OCI-LY3 (cell line): Measurements from ENCODE around the gene IPCEF1.

Source experiments
- H2AFZ ChIP-seq: fragments of 200-600, 300-600 bp; shearing (Covaris generic); 2 replicates; pipeline ENCODE4 v1.6.0; 2014; ENCODE audit warnings: antibody characterized with exemption, low read depth, low read length
- H3K27ac ChIP-seq: fragments of 200-600, 300-600 bp; sonication (generic); 2 replicates; pipeline ENCODE4 v1.5.1; 2014; ENCODE audit warnings: mild to moderate bottlenecking, low read length, moderate library complexity, mixed read lengths
- H3K27me3 ChIP-seq: fragments of 200-600, 300-600 bp; sonication (generic); 2 replicates; pipeline ENCODE4 v1.6.1; 2014; ENCODE audit warnings: low read depth, low read length, mixed read lengths
- H3K36me3 ChIP-seq: fragments of 200-600, 300-600 bp; sonication (generic); replicated peaks from 2 replicates; pipeline ENCODE3; 2014; ENCODE audit warnings: low read depth, low read length, mixed read lengths
- H3K4me1 ChIP-seq: fragments of 300-600, 200-600 bp; sonication (generic); 2 replicates; pipeline ENCODE4 v1.6.1; 2014; ENCODE audit warnings: low read length, mixed read lengths
- H3K4me2 ChIP-seq: fragments of 200-600, 300-600 bp; sonication (generic); 2 replicates; pipeline ENCODE4 v1.6.1; 2014; ENCODE audit warnings: low read length, mixed read lengths
- H3K4me3 ChIP-seq: fragments of 300-600, 200-600 bp; sonication (generic); 2 replicates; pipeline ENCODE4 v1.5.1; 2014; ENCODE audit warnings: antibody characterized with exemption, mild to moderate bottlenecking, low read length, moderate library complexity
- H3K79me2 ChIP-seq: fragments of 300-600, 200-600 bp; shearing (Covaris generic); 2 replicates; pipeline ENCODE4 v1.6.1; 2014; ENCODE audit warnings: mild to moderate bottlenecking, low read length, mixed read lengths
- H3K9ac ChIP-seq: fragments of 300-600, 200-600 bp; shearing (Covaris generic); 2 replicates; pipeline ENCODE4 v1.6.0; 2014; ENCODE audit warnings: mild to moderate bottlenecking, low read length, moderate library complexity
- H3K9me3 ChIP-seq: fragments of 200-600, 300-600 bp; shearing (Covaris generic); 2 replicates; pipeline ENCODE4 v1.6.1; 2014; ENCODE audit warnings: low read length, mixed read lengths; ENCODE audit not compliant: insufficient read depth
- H4K20me1 ChIP-seq: fragments of 200-600, 300-600 bp; sonication (generic); 2 replicates; pipeline ENCODE4 v1.6.1; 2016; ENCODE audit warnings: low read length, mixed read lengths; ENCODE audit not compliant: insufficient read depth
- EZH2phosphoT487 ChIP-seq: fragments of 200-600 bp; shearing (Covaris generic); IDR thresholded peaks from 2 replicates; pipeline ENCODE4 v1.6.1; 2018; ENCODE audit warnings: antibody characterized with exemption, mixed run types, low read depth
- TF ChIP-seq, protein P1 (sequence below): fragments of 200-600, 300-600 bp; sonication (generic); IDR thresholded peaks from 2 replicates; pipeline ENCODE4 v1.5.1; 2014; ENCODE audit warnings: antibody characterized with exemption, low read length, low read depth

The IPCEF1 gene

DNA sequence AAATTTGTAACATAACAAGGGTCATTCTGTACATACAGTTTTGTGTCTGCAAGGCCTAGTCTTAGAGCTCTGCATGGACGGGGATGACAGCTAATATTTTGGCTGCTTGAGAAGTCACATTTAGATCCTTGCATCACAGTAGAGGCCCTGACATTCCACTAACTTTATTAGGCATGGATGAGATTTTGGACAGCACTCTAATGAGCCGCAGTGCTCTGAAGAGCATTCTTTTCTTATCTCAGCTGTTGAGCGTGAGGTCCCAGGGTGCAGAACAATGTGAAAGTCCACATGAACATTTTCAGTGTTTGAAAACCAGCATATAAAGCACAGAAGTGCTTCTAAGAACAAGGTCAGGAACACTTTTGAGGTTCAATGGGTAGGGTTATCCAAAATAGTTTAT lies 58.9 kb downstream of the IPCEF1 start:
- Histone ChIP-seq H3K9ac (no peak overlapping the region), H3K9me3 (no peaks in the 10 kb centered on the region), H2AFZ (no peak overlapping the region), H3K4me1 (peaks cover 23% of the 10 kb centered on the region), H3K4me3 (no peak overlapping the region), H3K27me3 (peaks cover 35% of the 10 kb centered on the region), H4K20me1 (no peaks in the 10 kb centered on the region), H3K79me2 (no peaks in the 10 kb centered on the region), H3K36me3 (no peaks in the 10 kb centered on the region), H3K27ac (no peak overlapping the region), H3K4me2 (no peak overlapping the region)
- TF ChIP-seq EZH2phosphoT487 = no peak
- TF ChIP-seq, protein P1, sequence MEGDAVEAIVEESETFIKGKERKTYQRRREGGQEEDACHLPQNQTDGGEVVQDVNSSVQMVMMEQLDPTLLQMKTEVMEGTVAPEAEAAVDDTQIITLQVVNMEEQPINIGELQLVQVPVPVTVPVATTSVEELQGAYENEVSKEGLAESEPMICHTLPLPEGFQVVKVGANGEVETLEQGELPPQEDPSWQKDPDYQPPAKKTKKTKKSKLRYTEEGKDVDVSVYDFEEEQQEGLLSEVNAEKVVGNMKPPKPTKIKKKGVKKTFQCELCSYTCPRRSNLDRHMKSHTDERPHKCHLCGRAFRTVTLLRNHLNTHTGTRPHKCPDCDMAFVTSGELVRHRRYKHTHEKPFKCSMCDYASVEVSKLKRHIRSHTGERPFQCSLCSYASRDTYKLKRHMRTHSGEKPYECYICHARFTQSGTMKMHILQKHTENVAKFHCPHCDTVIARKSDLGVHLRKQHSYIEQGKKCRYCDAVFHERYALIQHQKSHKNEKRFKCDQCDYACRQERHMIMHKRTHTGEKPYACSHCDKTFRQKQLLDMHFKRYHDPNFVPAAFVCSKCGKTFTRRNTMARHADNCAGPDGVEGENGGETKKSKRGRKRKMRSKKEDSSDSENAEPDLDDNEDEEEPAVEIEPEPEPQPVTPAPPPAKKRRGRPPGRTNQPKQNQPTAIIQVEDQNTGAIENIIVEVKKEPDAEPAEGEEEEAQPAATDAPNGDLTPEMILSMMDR = no peak

DNA sequence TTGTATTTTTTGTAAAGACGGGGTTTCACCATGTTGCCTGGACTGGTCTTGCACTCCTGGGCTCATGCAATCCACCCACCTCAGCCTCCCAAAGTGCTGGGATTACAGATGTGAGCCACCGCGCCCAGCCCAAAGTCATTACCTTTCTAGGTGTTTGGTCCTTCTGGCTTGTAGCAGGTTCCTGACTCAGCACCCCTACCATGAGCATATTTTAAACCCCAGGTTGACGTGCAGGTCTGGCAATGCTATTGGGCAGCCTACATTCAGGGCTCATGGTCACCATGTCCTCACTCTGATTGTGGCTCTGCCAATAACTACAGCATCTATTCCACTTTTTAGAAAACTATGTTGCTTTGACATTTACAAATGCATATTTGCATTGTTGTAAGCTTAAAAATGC lies 59.4 kb downstream of the IPCEF1 start:
- H3K9ac ChIP-seq = no peak overlapping the region
- peaks cover 33% of the 10 kb centered on the region for H3K27me3 ChIP-seq
- H3K27ac ChIP-seq = no peak overlapping the region
- H3K4me3 ChIP-seq = no peak overlapping the region
- H3K79me2 ChIP-seq = no peaks in the 10 kb centered on the region
- TF ChIP-seq EZH2phosphoT487 = no peak
- TF ChIP-seq, protein P1 = no peak
- no peaks in the 10 kb centered on the region for H4K20me1 ChIP-seq
- H3K9me3 ChIP-seq = no peaks in the 10 kb centered on the region
- H3K36me3 ChIP-seq = no peaks in the 10 kb centered on the region
- H2AFZ ChIP-seq = no peak overlapping the region
- H3K4me2 ChIP-seq = no peak overlapping the region
- peaks cover 18% of the 10 kb centered on the region for H3K4me1 ChIP-seq

DNA sequence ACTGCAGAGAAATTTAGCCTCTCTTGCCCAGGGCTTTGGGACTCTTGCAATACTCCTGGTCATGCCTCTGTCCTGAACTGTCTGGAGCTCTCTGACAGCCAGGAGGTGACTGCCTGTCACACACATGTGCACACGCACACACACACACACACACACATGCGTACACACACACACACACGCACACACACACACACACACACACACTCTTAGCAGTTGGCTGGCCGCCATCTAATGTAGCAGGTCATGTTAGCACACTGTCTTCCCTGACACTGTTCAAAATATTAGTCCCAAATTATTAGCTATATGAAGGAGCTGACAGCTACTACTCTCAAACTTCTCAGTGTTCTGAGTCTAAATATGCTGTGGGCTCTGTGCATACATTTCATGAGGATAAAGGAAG lies 60.9 kb downstream of the IPCEF1 start:
- Histone ChIP-seq H3K79me2 (no peaks in the 10 kb centered on the region), H3K4me3 (no peak overlapping the region), H3K27me3 (peaks cover 24% of the 10 kb centered on the region), H2AFZ (no peak overlapping the region), H3K9ac (no peak overlapping the region), H3K36me3 (no peaks in the 10 kb centered on the region), H3K4me1 (peaks cover 6% of the 10 kb centered on the region), H3K27ac (no peak overlapping the region), H3K9me3 (no peaks in the 10 kb centered on the region), H3K4me2 (no peak overlapping the region), H4K20me1 (no peaks in the 10 kb centered on the region)
- TF ChIP-seq, protein P1 = no peak
- no peak for TF ChIP-seq EZH2phosphoT487

DNA sequence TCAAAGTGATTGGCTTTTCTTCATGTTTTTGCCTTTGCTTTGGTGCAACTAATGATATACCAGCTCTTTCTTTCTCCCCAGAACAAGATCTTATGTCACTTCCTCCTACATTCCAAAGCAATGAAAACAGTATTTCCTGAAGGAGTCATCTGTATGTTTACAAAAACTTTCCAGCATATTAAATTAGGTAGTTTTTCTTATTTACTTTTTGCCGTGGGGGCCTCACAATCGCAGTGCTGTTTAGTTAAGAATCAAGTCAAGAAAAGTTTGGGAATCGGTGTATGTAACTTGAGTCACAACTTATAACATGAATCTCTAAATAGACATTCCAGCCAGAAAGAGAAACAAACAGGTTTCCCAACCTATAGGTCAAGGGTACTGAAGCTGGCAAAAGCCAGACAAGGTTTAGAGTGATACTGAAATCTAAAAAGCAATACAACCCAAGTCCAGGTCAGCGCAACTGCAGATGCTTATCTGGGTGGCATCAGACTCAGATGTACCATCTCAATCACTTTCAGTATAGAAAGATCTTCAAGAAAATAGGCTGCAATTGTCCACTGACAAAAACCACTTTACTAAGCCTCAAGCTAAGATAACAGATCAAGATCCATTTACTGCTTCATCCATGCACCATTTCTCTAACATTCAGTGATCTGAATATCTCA lies 63.6 kb downstream of the IPCEF1 start:
- Histone ChIP-seq H3K27me3 (peaks cover 5% of the 10 kb centered on the region; the same call in 1 of the 2 replicates), H3K9me3 (no peaks in the 10 kb centered on the region), H3K9ac (no peak overlapping the region), H3K79me2 (no peaks in the 10 kb centered on the region), H3K36me3 (no peaks in the 10 kb centered on the region), H3K4me1 (peaks cover under 1% of the 10 kb centered on the region; the same call in 1 of the 2 replicates), H3K4me3 (no peak overlapping the region), H2AFZ (no peak overlapping the region), H4K20me1 (no peaks in the 10 kb centered on the region), H3K27ac (no peak overlapping the region), H3K4me2 (no peak overlapping the region)
- no peak for TF ChIP-seq EZH2phosphoT487
- TF ChIP-seq, protein P1 = no peak
